ENCODE measurements around the gene MSL3.

DNA sequence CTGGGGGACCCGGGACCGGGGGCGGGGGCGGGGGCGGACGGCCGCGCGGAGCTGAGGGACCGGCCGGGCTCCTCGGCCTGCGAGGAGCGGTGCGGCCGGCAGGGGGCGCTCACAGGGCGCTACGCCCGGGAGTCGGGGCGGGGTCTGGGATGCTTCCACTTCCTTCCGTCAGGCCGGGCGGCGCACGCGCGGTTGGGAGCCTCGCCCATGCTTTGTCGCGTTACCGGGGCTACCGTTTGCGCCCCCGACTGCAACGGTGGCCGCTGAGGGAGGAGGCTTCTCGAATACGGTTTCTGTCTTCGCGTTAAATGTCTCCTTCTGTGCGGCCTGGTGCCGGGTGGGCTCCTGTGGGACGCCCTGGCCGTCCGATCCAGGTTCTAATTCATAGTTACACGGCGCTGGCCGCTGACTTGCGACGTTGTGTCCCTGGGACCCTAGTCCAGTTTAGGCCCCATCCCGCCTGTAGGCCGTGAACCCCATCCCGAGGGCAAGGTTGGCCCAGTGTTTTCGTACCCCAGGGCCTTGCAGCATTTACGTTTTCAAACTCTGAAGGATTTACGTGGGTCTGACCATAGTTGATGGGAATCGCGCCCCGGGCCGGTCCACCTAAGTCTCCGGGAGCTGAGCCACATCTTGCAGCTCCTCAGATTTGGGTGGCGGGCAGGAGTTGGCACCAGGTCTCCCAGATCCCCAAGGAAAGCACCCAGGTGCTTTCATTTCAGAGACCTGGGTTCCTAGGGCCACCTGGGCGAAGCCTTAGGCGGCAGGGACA lies 549 bp downstream of the MSL3 start:
- TF ChIP-seq, protein P1, sequence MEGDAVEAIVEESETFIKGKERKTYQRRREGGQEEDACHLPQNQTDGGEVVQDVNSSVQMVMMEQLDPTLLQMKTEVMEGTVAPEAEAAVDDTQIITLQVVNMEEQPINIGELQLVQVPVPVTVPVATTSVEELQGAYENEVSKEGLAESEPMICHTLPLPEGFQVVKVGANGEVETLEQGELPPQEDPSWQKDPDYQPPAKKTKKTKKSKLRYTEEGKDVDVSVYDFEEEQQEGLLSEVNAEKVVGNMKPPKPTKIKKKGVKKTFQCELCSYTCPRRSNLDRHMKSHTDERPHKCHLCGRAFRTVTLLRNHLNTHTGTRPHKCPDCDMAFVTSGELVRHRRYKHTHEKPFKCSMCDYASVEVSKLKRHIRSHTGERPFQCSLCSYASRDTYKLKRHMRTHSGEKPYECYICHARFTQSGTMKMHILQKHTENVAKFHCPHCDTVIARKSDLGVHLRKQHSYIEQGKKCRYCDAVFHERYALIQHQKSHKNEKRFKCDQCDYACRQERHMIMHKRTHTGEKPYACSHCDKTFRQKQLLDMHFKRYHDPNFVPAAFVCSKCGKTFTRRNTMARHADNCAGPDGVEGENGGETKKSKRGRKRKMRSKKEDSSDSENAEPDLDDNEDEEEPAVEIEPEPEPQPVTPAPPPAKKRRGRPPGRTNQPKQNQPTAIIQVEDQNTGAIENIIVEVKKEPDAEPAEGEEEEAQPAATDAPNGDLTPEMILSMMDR (IDR thresholded peaks at IDR 0.05; ENCODE audit: insufficient read depth, low read depth, low read length): no peak
- TF ChIP-seq EZH2 (IDR thresholded peaks at IDR 0.05; ENCODE audit: insufficient read depth, low read length): no peak

Data from astrocyte (in vitro differentiated cells and primary cell).